Lower leg skin (tissue), 3 donors: Measurements from ENCODE around the gene PM20D1.

Experiments
- POLR2A ChIP-seq, 2 donors: fragments of 450-650 bp; IDR thresholded peaks; one replicate each; pipeline ENCODE4 v1.6.1; 2016 to 2017; ENCODE audit warnings: antibody characterized with exemption in 2 of 2, mild to moderate bottlenecking in 1 of 2, moderate library complexity in 1 of 2
- TF ChIP-seq, protein P1 (sequence below), 3 donors: fragments of 450-650 bp; IDR thresholded peaks; one replicate each; pipeline ENCODE4 v1.5.1; 2016; ENCODE audit warnings: antibody characterized with exemption in 3 of 3, mild to moderate bottlenecking in 3 of 3, moderate library complexity in 2 of 3

DNA sequence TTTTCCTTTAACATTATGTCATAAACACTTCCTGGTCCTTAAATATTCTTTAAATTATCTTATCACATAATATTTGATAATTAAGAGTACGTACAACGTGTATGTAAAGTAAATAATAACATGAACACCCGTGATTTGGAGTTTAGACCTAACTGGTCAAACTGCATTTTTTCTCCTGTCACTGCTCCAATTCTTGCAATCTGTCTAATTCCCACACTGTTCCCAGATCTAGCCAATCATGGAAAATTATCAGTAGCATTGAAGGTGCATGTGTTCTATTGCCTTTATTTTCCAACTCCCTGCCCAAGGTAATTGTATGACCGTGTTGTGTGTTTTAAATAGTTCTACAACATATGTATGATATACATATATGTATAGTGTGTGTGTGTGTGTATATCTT, 2.1 kb upstream of the PM20D1 start:
- TF ChIP-seq, protein P1, sequence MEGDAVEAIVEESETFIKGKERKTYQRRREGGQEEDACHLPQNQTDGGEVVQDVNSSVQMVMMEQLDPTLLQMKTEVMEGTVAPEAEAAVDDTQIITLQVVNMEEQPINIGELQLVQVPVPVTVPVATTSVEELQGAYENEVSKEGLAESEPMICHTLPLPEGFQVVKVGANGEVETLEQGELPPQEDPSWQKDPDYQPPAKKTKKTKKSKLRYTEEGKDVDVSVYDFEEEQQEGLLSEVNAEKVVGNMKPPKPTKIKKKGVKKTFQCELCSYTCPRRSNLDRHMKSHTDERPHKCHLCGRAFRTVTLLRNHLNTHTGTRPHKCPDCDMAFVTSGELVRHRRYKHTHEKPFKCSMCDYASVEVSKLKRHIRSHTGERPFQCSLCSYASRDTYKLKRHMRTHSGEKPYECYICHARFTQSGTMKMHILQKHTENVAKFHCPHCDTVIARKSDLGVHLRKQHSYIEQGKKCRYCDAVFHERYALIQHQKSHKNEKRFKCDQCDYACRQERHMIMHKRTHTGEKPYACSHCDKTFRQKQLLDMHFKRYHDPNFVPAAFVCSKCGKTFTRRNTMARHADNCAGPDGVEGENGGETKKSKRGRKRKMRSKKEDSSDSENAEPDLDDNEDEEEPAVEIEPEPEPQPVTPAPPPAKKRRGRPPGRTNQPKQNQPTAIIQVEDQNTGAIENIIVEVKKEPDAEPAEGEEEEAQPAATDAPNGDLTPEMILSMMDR (IDR thresholded peaks at IDR 0.05): no peak
- TF ChIP-seq POLR2A (IDR thresholded peaks at IDR 0.05): no peak
